GM19193 (cell line): ENCODE data around the gene STAC2.

Experiments used
- POLR2A ChIP-seq: IDR thresholded peaks from 4 replicates; pipeline ENCODE4 v1.6.1; 2011; ENCODE audit not compliant: insufficient read depth, insufficient read length; ENCODE audit errors: extremely low read depth

The STAC2 gene

GRCh38 chr17:39225308-39225958, at the start of gene STAC2:
Gene STAC2, minus strand, starts transcription at chr17:39225945. Its CDS starts 443 bp downstream, at chr17:39225502.
- TF ChIP-seq POLR2A, result no peak

- TF ChIP-seq POLR2A, result no peak
These were observed 45.8 kb upstream of the STAC2 start for GRCh38 chr17:39271546-39271945.

GRCh38 chr17:39270923-39271322, 45.2 kb upstream of the STAC2 start:
- TF ChIP-seq POLR2A, result no peak

GRCh38 chr17:39264119-39264518, 38.4 kb upstream of the STAC2 start:
- no peak for TF ChIP-seq POLR2A

GRCh38 chr17:39261286-39261685, 35.5 kb upstream of the STAC2 start:
- TF ChIP-seq POLR2A, result no peak

GRCh38 chr17:39252788-39253460, 27.2 kb upstream of the STAC2 start:
- TF ChIP-seq POLR2A, result no peak

GRCh38 chr17:39251997-39252396, 26.3 kb upstream of the STAC2 start:
- TF ChIP-seq POLR2A, result no peak

GRCh38 chr17:39246274-39246673, 20.5 kb upstream of the STAC2 start:
- no peak for TF ChIP-seq POLR2A

- no peak for TF ChIP-seq POLR2A
These were observed 19.1 kb upstream of the STAC2 start for GRCh38 chr17:39244600-39245570.

- no peak for TF ChIP-seq POLR2A
These were observed 18.4 kb upstream of the STAC2 start for GRCh38 chr17:39244016-39244599.

GRCh38 chr17:39243155-39243554, 17.4 kb upstream of the STAC2 start:
- no peak for TF ChIP-seq POLR2A

- no peak for TF ChIP-seq POLR2A
These were observed 14.9 kb upstream of the STAC2 start for GRCh38 chr17:39240631-39241030.

- no peak for TF ChIP-seq POLR2A
These were observed 14.0 kb upstream of the STAC2 start for GRCh38 chr17:39239640-39240314.

- TF ChIP-seq POLR2A, result no peak
These were observed 12.7 kb upstream of the STAC2 start for GRCh38 chr17:39238311-39238972.
